ENCODE measurements around the gene CSNK1G3. TPM values are rescaled to one million over a fixed set of nuclear protein-coding genes. Genes with fewer than 3 reads are reported as not detected.

Gene CSNK1G3
- total RNA-seq, 4 donors from 2014 or later, result 43.5 to 60.0 (median 53.2) TPM

- Histone ChIP-seq H3K27me3 (no peaks in the 10 kb centered on the region), H3K9me3 (no peaks in the 10 kb centered on the region), H3K36me3 (no peaks in the 10 kb centered on the region), H3K4me1 (no peaks in the 10 kb centered on the region), H3K4me3 (replicated peaks in 1 of 3) (no peak overlapping the region), H3K27ac (no peak overlapping the region)
- WGBS, 2 donors, result 87 to 89% methylated on average over 8 of the region's 8 CpGs
- TF ChIP-seq CTCF (IDR thresholded peaks at IDR 0.05), result no peak
- TF ChIP-seq POLR2A (IDR thresholded peaks at IDR 0.05), result no peak
- DNase-seq, result no peak
- intact Hi-C loops (cut with DNase I), result no loop called here
Observed at GRCh38 chr5:123538670-123539459, 26.9 kb downstream of the CSNK1G3 start.

- intact Hi-C loops (cut with DNase I), result no loop called here
- Histone ChIP-seq H3K4me1 (no peaks in the 10 kb centered on the region), H3K27me3 (no peaks in the 10 kb centered on the region), H3K36me3 (no peaks in the 10 kb centered on the region), H3K4me3 (replicated peaks in 1 of 3) (no peak overlapping the region), H3K9me3 (no peaks in the 10 kb centered on the region), H3K27ac (no peak overlapping the region)
- DNase-seq, result no peak
- WGBS, 2 donors, result 96 to 97% methylated on average over 7 of the region's 7 CpGs
- TF ChIP-seq CTCF (IDR thresholded peaks at IDR 0.05), result no peak
- no peak for TF ChIP-seq POLR2A (IDR thresholded peaks at IDR 0.05)
Observed at GRCh38 chr5:123540534-123540933, 28.6 kb downstream of the CSNK1G3 start.

GRCh38 chr5:123543438-123543837 lies 31.5 kb downstream of the CSNK1G3 start:
- Histone ChIP-seq H3K9me3 (no peaks in the 10 kb centered on the region), H3K27ac (no peak overlapping the region), H3K4me1 (no peaks in the 10 kb centered on the region), H3K27me3 (no peaks in the 10 kb centered on the region), H3K4me3 (replicated peaks in 1 of 3) (no peak overlapping the region), H3K36me3 (no peaks in the 10 kb centered on the region)
- intact Hi-C loops (cut with DNase I), result no loop called here
- no peak for DNase-seq
- WGBS, 2 donors, result 90% methylated on average over 3 of the region's 3 CpGs
- no peak for TF ChIP-seq POLR2A (IDR thresholded peaks at IDR 0.05)
- TF ChIP-seq CTCF (IDR thresholded peaks at IDR 0.05), result no peak

GRCh38 chr5:123545506-123545905 lies 33.5 kb downstream of the CSNK1G3 start:
- 84 to 86% methylated on average over 7 of the region's 7 CpGs for WGBS, 2 donors
- H3K27me3 ChIP-seq, result no peaks in the 10 kb centered on the region
- H3K4me3 ChIP-seq (replicated peaks in 1 of 3), result no peak overlapping the region
- H3K27ac ChIP-seq, result no peak overlapping the region
- intact Hi-C loops (cut with DNase I), result no loop called here
- no peaks in the 10 kb centered on the region for H3K9me3 ChIP-seq
- H3K36me3 ChIP-seq, result no peaks in the 10 kb centered on the region
- TF ChIP-seq POLR2A (IDR thresholded peaks at IDR 0.05) (no peak), CTCF (IDR thresholded peaks at IDR 0.05) (no peak)
- DNase-seq, result no peak
- H3K4me1 ChIP-seq, result no peaks in the 10 kb centered on the region

GRCh38 chr5:123546657-123547056 lies 34.7 kb downstream of the CSNK1G3 start:
- WGBS, 2 donors, result 98% methylated on average over 1 of the region's 1 CpG
- Histone ChIP-seq H3K4me1 (no peaks in the 10 kb centered on the region), H3K9me3 (no peaks in the 10 kb centered on the region), H3K27ac (no peak overlapping the region), H3K4me3 (replicated peaks in 1 of 3) (no peak overlapping the region), H3K36me3 (no peaks in the 10 kb centered on the region), H3K27me3 (no peaks in the 10 kb centered on the region)
- no peak for DNase-seq
- intact Hi-C loops (cut with DNase I), result no loop called here
- TF ChIP-seq CTCF (IDR thresholded peaks at IDR 0.05), result no peak
- TF ChIP-seq POLR2A (IDR thresholded peaks at IDR 0.05), result no peak
